GM19467 (cell line): ENCODE data around the gene SLC34A1.
A peak's percentile ranks its signal among the peaks of the same experiment; 100 is the strongest.
"Not testable (repeated sequence)": the region's sequence is repeated elsewhere in the genome, so short reads cannot be mapped to it uniquely, and the experiment has no call there.

Source experiments
- ATAC-seq: cut with Tn5 transposase; IDR thresholded peaks from one replicate; pipeline ENCODE4 v1.9.1; 2021; ENCODE audit warnings: mild to moderate bottlenecking, moderate library complexity; ENCODE audit not compliant: unreplicated experiment

SLC34A1 gene

DNA sequence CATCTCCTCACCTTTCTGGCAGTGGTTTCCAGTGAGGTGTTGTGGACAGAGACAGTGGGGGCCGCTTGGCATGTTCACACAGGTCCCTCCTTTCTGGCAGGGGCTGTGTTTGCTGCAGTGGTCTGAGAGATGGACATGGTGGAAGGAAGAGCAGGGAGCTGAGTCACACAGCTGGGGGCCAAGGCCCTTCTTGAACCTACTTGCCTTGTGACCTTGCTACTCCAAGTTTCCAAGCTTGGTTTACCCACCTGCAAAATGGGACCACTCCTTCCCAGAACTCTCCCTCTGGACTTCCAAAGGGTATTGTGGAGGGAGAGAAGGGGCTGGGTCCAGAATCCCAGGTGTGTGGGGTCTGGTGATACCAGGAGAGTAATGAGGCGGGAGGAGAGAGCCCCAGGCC, 21.1 kb downstream of the SLC34A1 start:
- no peak for ATAC-seq

DNA sequence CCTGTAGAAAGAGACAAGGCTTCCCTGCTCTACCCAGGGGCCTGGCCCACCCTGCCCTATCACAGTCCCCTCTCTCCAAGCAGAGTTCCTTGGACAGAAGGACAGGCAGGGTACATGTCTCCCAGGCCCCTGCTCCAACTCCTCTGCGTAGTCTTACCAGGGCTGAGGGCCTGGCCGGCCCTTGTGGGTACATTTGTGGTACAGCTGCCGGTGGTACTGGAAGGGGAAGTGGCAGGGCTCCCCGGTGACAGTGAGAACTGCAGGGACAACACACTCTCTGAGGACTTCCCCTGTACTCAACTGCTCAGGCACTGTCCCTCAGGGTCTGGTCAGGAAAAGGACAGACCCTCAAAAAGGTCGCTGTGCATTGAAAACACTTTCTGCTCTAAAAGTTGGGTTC, 21.6 kb downstream of the SLC34A1 start:
- no peak for ATAC-seq

DNA sequence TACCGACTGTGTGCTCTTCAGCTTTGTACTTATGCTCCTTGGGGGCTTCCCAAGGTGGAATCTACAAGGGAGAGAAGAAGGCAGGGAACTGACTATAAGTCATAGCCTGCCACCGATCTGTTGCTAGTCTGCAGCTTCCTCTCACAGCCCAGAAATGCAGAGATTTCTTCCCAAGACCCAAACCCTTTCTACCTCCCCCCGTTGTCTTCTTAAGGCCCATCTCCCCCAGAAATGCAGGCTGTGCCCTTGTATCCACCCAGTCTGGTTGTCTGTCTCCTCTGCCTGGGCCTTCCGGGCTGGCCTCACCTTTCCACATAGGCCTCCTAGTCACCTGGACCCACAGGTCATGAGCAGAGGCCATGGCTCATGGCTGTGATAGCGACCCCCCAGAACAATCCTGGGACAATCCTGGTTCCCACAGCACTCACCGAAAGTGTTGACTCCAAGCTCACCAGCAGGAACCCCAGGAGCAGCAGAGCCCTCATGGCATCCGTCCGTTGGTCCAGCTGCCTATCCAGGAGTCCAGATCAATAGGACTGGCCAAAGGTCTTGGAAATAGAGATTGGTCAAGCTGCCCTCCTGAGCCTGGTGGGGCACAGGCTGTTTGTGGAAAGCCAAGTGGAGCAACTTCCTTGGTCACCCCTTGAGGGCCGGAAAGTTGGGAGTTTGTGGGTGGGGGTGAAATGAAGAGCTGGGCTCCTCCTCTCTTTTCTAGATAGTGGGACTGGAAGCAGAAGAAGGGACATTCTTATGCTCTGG, 25.0 kb downstream of the SLC34A1 start, which contains the start of gene F12:
F12 (minus strand) TSS at position 522 of the 759 bp plus-strand sequence; CDS start at position 485, 37 bp downstream.
- no peak for ATAC-seq

DNA sequence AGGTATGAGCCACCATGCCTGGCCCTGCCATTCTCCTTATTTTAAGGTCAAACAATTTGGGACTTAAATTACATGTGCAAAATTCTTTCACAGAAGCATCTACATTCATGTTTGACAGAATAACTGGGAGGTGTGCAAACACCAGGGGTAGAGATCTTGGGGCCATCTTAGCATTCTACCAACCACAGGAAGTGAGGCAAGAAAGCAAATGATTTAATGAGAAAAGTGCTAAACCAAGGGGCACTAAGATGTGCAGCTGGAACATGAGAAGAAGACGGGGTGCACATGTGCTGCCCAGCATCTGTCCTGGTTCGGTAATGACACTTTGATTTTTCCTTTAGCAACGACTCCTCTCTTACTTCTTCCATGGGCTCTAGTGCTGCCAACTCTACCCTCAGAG, 26.3 kb downstream of the SLC34A1 start:
- ATAC-seq: no peak

DNA sequence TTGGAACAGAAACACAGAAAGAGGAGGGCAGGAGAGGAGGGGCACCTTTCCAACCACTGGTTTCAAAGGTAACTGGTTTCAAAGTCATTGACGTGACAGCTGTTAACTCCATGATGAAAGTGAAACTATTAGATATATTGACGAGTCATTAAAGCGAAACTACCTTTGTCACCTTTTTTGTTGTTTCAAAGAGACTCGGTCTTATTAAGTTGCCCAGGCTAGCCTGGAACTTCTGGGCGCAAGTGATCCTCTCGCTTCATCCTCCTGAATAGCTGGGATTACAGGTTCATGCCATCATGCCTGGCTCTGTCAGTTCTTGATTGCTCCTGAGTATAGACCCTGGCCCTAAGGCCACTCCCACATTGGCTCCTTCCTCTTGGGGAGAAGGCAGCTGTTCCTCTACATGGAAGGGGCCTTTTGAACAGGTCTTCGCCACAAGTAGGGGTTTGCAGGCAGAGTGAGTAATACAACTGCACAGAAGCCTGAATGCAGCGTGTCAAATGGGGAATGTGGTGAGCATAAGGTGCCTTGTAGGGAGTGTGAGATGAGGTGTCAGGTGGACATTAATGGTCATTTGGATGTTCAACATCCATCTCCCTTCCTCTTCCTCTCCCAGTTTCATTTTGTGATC, 28.5 kb downstream of the SLC34A1 start:
- ATAC-seq: peak; percentile 61

DNA sequence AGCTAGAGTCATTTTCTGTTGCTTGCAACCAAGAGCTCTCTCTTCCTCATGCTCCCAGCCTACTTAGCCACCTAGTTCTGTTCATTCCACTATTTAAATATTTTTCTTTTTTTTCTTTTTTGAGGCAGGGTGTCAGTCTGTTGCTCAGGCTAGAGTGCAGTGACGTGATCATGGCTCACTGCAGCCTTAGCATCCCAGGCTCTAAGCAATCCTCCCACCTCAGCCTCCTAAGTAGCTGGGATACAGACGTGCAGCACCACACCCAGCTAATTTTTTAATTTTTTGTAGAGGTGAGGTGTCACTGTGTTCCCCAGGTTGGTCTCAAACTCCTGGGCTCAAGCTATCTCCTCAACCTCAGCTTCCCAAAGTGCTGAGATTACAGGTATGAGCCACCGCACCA, 30.2 kb downstream of the SLC34A1 start:
- no peak for ATAC-seq

DNA sequence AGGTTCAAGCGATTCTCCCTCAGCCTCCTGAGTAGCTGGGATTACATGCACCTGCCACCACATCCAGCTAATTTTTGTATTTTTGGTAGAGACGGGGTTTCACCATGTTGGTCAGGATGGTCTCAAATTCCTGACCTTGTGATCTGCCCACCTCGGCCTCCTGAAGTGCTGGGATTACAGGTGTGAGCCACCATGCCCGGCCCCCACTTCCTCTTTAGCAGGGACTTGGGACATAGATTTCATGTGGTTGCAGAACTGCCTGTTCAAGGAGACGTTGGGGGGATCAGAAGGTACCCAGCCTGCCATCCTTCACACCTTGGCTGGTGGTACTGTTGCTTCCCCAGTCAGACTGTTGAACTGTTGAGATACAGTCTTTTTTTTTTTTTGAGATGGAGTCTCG, 32.8 kb downstream of the SLC34A1 start:
- not testable (repeated sequence) for ATAC-seq

DNA sequence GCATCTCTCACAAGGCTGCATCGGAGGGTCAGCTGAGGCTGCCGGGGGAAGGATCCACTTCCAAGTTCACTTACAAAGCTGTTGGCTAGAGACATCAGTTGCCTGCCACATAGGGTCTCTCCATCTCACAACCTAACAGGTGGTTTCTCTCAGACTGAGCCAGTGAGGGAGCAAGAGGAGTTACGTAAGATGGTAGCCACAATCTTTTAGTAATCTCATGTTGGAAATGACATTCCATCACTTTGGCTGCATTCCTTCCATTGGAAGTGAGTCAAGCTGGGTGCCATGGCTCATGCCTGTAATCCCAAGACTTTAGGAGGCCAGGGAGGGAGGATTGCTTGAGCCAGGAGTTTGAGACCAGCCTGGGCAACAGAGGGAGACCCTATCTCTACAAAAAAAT, 34.8 kb downstream of the SLC34A1 start:
- no peak for ATAC-seq

DNA sequence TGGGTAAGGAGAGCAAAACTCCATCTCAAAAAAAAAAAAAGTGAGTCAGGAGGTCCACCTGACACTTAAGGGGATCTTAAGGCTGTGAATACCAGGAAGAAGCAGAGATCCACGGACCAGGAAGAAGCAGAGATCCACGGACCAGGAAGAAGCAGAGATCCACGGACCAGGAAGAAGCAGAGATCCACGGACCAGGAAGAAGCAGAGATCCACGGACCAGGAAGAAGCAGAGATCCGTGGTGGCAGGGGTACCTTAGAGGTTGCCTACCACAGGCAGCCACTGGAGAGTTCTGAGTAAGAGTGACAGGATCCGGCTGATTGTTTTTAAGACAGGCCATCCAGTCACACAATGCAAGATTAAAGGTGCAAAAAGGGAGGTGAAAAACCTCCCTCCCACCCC, 36.2 kb downstream of the SLC34A1 start:
- ATAC-seq: not testable (repeated sequence)

DNA sequence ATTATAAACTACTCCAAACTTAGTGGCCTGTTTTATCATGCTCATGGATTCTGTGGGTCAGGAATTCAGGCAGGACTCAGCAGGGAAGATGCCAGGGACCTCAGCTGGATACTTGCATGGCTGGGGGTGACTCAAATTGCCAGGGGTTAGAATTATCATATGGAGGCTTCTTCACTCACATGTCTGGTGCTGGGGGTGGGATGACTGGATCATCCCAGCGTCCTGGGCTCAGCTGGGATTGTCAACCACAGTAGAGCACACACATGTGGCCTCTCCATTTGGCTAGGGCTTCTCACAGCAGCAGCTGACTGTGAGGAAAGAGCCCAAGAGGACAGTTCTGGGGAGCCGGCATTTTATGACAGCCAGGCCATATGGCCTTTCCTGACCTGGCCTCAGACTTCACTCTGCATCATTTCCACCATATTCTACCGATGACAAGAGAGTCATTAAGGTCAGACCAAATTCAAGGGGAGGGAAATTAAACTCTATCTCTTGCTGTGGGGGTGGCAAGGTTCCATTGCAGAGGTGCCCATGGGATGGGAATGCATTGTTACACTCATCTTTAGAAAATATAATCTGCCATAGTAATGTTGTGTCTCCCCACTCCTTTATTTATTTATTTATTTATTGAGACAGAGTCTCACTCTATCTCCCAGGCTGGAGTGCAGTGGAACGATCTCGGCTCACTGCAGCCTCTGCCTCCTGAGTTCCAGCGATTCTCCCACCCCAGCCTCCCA, 37.0 kb downstream of the SLC34A1 start:
- ATAC-seq: no peak

DNA sequence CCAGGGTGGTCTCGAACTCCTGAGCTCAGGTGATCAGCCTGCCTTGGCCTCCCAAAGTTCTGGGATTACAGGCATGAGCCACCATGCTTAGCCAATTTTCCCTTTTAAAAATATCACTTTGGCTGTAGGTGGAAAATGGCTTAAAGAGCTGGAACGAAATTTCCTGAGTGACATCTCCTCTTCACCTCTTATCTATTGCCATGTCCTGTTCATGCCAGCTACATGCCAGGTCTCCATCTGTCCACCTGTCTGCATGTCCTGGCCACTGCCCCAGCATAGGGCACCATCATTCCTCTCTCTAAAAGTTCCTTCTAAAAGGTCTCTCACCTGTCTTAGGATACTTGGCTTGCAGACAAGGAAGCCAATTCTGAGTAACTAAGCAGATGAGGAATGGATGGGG, 39.4 kb downstream of the SLC34A1 start:
- no peak for ATAC-seq

DNA sequence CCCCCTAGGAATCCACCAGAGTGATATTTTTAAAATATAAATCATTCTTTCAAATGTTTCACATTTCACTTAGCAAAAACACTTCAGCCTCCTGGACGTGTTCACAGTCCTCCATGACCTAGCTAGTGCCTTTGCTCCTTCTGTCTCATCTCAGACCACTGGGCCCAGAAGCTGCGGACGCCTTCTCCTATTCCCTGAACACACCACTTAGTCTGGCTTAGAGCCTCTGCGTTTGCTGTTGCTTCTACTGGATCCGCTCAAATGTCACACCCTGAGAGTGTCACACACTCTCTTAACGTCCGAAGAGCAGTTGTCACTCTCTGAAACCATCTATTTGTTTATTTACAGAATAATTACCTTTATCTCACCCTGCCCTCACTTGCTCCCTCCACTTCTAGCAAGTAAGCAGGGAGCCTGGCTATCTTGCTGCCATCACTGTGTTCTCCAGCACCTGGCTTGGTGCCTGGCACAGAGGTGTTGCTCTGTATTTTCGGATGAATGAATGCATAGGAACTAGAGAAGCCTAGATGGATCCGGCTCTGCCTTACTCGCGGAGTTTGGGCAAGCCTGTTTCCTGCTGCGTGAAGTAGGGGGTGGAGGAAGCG, 41.1 kb downstream of the SLC34A1 start:
- no peak for ATAC-seq

DNA sequence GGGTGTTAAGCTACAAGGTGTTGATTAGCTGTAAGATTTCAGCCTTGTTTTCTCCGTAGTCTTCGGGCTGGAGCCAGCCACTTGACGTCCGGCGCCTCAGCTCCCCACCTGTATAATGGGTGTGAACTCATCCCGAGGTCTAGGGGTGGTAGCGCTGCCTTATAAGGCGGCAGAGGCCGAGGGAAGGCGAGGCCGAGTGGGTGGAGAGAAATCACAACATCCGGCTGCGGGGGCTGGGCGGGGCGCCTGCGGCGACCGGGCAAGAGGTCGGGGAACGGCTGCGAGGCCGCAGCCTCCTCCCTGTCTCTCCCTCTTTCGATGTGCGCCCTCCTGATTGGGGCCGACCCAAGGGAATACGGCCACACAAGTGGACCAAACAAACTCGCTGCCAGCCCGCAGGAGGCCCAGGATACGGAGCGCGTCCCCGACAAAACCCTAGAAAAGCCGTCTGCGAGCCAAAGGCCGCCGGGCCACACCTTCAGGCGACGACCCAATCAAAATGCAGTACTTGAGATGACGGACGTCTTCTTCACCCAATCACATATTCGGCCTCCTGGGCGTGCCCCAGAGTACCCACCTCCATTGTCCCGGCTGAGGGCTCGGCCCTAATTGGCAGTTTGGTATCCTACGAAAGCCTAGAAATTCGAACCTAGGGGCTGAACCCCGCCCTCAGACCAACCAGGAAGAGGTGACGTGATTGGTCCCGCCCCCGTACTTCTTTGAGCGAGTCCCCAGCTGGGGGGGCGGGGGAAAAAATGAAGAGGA, 41.7 kb downstream of the SLC34A1 start:
- ATAC-seq: peak; percentile 71

DNA sequence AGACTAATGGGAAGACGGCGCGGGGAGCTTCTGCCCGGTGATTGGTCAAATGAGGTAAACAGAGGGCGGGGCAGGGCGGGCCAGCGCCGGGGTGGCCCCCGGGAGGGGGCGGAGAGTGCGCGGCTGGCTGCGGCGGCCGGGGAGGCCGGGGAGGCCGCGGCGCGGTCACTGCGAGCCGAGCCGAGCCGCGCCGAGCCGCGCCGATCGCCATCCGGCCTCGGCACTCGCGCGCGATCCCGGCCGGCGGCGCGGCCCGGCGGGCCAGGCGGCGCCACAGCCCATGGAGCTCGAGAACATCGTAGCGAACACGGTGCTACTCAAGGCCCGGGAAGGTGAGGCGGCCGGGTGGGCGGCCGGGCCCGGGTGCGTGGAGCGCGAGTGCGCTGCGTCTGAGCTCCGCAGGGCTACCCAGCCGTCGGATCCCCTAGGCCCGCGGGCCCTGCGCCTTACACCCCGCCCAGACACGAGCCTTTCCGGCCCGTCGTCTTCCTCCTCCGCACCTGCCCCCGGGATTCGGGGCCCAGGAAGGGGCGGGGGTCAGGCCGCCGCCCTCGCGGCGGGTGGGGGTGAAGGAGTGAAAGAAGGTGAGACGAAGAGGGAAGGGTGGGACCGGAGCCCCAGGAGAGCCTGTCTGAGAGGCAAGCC, 42.5 kb downstream of the SLC34A1 start, which contains the start of gene GRK6:
GRK6 (plus strand) TSS at position 111 of the 645 bp plus-strand sequence; CDS start at position 281, 170 bp downstream.
- ATAC-seq: peak; percentile 4

DNA sequence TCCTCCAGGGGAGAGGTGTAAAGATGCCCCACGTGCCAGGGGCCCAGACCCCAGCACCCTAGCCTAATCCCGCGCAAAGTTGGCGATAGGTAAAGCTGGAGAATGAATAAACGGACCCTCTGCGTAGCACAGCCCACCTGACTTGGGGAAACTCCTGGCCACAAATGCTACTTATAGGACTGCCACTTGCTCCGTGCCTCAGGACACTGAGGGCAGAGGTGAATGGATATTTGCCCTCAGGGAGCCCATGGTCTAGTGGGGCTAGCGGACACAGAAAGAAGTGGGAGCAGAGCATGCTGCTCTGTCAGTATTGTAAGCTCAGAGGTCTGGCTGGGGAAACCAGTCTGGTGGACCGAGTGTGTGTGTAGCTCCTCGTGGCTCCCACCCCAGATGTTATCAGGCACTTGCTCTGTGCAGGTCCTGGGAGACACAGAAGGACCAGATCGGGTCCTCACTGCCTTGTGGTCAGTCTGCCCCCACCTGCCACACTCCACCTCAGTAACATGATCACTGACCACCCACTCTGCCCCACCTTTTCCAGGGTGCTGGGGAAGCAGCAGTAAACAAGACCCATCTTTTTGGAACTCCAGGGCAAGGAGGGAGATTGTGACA, 43.1 kb downstream of the SLC34A1 start:
- ATAC-seq: no peak

DNA sequence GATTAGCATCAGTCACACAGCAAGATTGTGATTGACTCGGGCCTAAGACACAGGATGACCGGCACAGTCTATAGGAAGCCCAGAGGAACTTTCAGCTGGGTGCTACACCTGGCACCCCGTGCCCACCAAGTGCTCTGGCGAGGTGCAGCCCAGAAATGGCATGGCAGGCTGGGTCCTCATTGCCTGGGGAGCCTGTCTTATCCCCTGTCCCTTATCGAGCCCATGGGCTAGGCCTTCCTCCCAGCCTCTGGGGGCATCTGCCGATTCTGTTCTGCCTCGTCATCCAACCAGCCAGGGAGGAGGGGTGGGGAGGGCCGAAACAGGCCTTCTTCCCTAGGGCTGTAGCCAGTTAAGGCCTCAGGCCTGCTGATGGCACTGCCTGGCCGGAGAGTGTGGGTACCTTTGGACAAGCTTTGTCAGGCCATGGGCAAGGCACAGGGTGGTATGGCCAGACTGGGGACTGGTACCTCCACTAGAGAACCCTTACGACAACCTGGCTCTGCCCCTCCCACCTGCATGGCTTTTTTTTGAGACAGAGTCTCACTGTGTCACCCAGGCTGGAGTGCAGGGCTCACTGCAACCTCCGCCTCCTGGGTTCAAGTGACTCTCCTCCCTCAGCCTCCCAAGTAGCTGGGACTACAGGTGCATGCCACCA, 43.8 kb downstream of the SLC34A1 start:
- no peak for ATAC-seq

DNA sequence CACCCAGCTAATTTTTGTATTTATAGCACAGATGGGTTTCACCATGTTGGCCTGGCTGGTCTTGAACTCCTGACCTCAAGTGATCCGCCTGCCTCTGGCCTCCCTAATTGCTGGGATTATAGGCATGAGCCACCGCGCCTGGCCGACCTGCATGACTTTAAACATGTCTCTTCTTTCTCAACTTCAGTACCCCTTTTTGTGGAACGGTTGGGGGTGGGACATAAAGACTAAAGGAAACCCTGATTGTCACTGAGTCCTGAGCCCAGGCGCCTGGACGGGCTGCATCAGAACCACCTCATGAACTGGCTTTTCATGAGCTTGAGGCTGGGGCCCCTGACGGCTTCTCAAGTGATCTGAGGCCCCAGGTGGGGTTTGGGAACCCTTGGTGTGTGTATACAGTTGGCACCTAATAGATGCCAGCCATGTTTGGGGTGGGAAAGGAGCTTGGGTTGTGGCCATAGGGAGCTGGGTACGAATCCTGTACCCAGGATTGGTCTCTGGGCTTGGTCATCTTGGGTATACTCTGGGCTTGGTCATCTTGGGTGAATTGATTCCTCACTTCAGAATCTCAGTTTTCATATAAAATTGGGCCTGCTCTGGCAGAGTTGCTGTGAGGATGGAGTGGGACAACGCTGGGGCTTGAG, 44.5 kb downstream of the SLC34A1 start:
- no peak for ATAC-seq

DNA sequence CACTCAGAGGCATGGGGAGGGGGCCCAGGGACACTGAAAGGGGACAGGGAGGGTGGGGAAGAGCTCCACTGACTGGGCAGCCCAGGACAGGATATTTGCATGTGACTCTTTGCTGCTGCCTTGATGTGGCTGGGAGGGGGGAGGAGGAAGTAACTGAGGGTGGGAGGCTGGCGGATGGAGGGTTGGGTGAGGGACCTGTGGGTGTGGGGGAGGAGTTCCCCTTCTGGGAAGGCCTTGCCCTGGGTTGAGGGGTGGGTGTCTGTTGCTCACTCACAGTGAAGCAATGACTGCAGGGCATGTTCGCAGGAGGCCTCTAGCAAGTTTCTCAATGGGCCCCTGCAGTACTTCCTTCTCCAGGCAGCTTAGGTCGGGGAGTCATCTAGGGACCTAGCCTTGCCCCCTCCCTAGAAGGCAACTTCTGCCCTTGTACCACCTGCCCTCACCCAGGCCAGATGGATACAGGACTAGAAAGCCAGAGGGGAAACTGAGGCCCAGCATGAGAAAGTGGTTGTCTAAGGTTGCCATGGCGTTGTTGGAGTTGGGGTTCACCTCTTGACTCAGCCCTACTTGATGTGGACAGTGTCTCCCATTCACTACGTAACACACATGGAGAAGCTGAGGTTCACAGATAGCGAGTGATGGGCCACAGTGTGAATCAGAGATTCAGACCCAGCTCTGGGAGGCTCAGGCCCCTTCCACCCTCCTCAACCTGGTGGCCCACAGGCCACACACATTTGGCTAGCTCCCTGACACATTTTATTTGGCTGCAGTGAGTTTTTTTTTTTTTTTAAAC, 45.2 kb downstream of the SLC34A1 start:
- ATAC-seq: no peak
